ENCODE measurements around the gene SEC61A2. TPM values are rescaled to one million over a fixed set of nuclear protein-coding genes. Genes with fewer than 3 reads are reported as not detected.

SEC61A2 gene
- total RNA-seq, 1 donor, result 16.0 TPM

DNA sequence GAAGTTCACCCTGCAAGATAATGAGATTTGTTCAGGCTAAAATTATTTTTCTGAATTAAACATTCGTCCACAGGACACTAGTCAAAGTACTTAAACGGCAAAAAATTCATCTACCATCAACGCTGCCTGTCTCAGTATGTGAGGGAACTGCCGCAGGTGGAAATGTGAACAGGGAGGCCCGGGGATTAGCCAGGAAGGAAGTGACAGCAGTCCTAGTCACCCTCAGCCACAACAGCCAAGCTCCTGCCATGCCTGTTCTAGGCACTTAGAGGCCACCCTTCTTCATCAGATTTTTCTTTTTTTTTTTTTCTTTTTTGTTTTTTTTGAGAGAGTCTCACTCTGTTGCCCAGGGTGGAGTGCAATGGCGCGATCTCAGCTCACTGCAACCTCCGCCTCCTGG, 56.8 kb downstream of the SEC61A2 start:
- H3K4me3 ChIP-seq (ENCODE audit: low read depth, low read length), result no peak overlapping the region
- DNase-seq (ENCODE audit: low read depth), result no peak
- TF ChIP-seq, protein P1, sequence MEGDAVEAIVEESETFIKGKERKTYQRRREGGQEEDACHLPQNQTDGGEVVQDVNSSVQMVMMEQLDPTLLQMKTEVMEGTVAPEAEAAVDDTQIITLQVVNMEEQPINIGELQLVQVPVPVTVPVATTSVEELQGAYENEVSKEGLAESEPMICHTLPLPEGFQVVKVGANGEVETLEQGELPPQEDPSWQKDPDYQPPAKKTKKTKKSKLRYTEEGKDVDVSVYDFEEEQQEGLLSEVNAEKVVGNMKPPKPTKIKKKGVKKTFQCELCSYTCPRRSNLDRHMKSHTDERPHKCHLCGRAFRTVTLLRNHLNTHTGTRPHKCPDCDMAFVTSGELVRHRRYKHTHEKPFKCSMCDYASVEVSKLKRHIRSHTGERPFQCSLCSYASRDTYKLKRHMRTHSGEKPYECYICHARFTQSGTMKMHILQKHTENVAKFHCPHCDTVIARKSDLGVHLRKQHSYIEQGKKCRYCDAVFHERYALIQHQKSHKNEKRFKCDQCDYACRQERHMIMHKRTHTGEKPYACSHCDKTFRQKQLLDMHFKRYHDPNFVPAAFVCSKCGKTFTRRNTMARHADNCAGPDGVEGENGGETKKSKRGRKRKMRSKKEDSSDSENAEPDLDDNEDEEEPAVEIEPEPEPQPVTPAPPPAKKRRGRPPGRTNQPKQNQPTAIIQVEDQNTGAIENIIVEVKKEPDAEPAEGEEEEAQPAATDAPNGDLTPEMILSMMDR (IDR thresholded peaks at IDR 0.05; ENCODE audit: insufficient read depth, low read depth, low read length), result no peak

DNA sequence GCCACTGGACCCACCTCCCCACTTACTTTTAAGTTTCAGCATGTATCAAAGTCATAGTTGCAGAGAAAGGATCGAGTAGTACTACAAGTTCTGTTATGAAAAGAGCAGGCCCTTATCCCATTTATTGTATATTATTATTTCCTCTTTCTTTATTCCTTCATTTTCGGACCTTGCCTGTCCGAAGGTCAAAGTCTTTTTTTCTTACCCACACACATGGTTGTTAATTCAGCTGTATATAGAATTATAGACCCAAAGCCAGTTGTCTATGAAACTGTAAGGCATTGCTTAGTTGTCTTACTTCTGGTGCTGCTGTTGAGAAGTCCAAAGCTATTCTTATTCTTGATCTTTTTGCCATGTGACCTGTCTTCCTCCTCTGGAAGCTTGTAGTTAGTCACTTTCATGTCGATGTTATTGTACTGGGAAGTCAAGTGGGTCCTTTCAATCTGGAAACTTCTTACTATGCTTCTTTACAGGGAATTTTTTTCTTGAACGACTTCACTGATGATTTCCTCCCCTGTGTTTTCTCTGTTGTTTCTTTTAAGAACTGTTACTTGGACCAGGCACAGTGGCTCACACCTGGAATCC, 57.9 kb downstream of the SEC61A2 start:
- TF ChIP-seq, protein P1 (IDR thresholded peaks at IDR 0.05; ENCODE audit: insufficient read depth, low read depth, low read length), result no peak
- H3K4me3 ChIP-seq (ENCODE audit: low read depth, low read length), result no peak overlapping the region
- no peak for DNase-seq (ENCODE audit: low read depth)

DNA sequence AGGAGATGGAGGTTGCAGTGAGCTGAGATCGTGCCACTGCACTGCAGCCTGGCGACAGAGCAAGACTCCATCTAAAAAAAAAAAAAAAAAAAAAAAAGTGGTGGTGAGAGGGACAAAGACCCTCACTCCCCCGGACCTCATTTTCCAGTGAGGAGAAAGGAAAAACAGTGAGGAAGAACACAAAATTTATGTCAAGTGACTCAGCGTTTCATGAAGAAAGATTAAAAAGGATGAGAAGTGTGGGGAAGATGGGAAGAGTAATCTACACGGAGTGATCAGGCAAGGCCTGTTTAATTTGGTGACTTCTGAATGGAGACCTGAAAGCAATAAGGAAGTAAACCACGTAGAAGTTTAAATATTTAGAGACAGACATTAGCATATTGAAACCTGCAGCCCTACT, 59.2 kb downstream of the SEC61A2 start:
- TF ChIP-seq, protein P1 (IDR thresholded peaks at IDR 0.05; ENCODE audit: insufficient read depth, low read depth, low read length), result no peak
- DNase-seq (ENCODE audit: low read depth), result no peak
- no peak overlapping the region for H3K4me3 ChIP-seq (ENCODE audit: low read depth, low read length)

DNA sequence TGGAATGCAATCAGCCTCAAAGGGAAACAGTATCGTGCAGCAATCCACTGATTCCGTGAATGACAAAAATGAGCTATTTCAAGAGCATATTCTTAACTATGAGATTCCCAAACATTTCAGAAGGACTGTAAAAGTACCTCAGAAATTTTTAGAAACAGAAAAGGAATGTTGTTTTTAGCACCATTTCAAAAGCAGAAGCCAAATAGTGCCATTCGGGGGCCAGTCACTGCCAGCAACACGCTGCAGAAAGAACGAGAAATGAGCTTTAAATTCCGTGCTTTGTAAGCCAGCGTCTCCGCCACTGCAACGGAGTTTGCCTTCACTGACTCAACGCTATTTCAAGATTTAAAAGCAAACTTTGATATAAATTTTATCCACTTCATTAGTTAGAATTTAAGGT, 59.9 kb downstream of the SEC61A2 start:
- TF ChIP-seq, protein P1 (IDR thresholded peaks at IDR 0.05; ENCODE audit: insufficient read depth, low read depth, low read length), result no peak
- no peak overlapping the region for H3K4me3 ChIP-seq (ENCODE audit: low read depth, low read length)
- DNase-seq (ENCODE audit: low read depth), result no peak

DNA sequence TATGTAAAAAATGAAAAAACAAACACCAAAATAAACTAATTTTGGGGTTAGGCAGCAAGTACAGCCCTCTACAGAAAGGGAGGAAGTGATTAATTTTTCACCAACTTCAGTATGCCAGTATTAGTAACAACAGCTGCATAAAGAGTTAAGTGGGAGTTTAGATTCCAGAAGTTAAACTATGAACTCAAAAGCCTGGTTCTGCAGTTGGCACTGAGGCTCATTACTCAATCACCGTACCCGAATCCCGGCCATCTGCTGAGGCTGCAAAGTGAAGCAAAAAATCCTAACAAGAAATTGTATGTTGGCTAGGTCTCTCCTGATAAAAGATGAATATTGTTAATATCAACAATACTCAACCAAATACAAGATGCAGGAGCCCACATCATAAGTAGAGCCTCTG, 62.2 kb downstream of the SEC61A2 start:
- peak; percentile 38 for DNase-seq (ENCODE audit: low read depth)
- TF ChIP-seq, protein P1 (IDR thresholded peaks at IDR 0.05; ENCODE audit: insufficient read depth, low read depth, low read length), result no peak
- no peak overlapping the region for H3K4me3 ChIP-seq (ENCODE audit: low read depth, low read length)

DNA sequence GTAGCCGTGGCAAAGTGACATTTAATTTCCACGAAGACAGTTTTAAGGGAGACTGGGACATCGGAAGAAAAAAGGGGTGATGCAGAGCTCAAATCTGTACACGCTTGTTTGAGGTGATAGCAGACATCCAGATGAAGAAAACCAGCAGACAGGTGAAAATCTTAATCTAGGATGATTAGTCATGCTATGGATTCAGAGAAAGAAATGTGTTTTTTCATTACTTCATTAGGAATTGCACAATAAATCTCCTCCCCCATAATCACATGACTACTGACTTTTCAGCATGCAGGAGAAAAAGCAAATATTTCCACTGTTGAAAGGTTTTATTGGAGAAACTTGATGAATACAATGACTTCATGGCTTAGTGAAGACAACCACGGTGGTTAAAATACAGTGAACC, 63.7 kb downstream of the SEC61A2 start:
- H3K4me3 ChIP-seq (ENCODE audit: low read depth, low read length), result peak overlapping the region; percentile 75
- DNase-seq (ENCODE audit: low read depth), result peak; percentile 86
- TF ChIP-seq, protein P1 (IDR thresholded peaks at IDR 0.05; ENCODE audit: insufficient read depth, low read depth, low read length), result no peak

DNA sequence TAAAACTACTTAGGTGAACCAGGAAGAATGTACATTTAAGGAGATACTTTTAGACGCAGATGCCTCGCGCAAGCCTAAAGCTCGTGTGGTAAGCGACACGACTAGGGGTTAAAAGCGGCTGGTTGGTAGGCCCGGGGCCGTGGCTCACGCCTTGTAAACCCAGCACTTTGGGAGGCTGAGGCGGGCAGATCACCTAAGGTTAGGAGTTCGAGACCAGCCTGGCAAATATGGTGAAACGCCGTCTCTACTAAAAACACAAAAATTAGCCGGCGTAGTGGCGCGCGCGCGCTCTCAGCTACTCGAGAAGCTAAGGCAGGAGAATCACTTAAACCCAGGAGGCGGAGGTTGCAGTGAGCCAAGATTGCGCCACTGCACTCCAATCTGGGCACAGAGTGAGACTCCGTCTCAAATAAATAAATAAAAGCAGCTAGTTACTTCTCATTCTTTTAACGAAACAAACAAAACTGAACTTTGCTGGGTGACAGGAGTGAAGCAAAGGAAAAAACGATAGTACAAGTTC, 65.3 kb downstream of the SEC61A2 start:
- TF ChIP-seq, protein P1 (IDR thresholded peaks at IDR 0.05; ENCODE audit: insufficient read depth, low read depth, low read length), result no peak
- H3K4me3 ChIP-seq (ENCODE audit: low read depth, low read length), result peak overlapping the region; percentile 75
- DNase-seq (ENCODE audit: low read depth), result peak; percentile 63

All from fibroblast of villous mesenchyme (primary cell).